ENCODE measurements around the gene SUPT5H.

Gene SUPT5H

GRCh38 chr19:39415111-39416046 is 30.0 kb upstream of the SUPT5H start:
- TF ChIP-seq CSDC2 (CRISPR knock-in tag; IDR thresholded peaks at IDR 0.05): no peak
- TF ChIP-seq ZC3H10 (CRISPR knock-in tag; IDR thresholded peaks at IDR 0.05): no peak
- no peak for TF ChIP-seq PATZ1 (CRISPR knock-in tag; IDR thresholded peaks at IDR 0.05; ENCODE audit: borderline replicate concordance)
- TF ChIP-seq ISL1 (CRISPR knock-in tag; IDR thresholded peaks at IDR 0.05): no peak
- TF ChIP-seq TCF4 (CRISPR knock-in tag; IDR thresholded peaks at IDR 0.05; ENCODE audit: borderline replicate concordance): no peak
- TF ChIP-seq ZFP3 (CRISPR knock-in tag; IDR thresholded peaks at IDR 0.05): no peak
- no peak for TF ChIP-seq GLIS3 (CRISPR knock-in tag; IDR thresholded peaks at IDR 0.05)
- TF ChIP-seq CREB5 (CRISPR knock-in tag; IDR thresholded peaks at IDR 0.05; ENCODE audit: low read depth): no peak
- TF ChIP-seq OSR1 (CRISPR knock-in tag; IDR thresholded peaks at IDR 0.05): no peak
- no peak for ATAC-seq

GRCh38 chr19:39416152-39417120 is 28.9 kb upstream of the SUPT5H start:
- TF ChIP-seq ARNTL (CRISPR knock-in tag; IDR thresholded peaks at IDR 0.05; ENCODE audit: borderline replicate concordance, low read depth) (no peak), ESRRG (CRISPR knock-in tag; IDR thresholded peaks at IDR 0.05) (no peak), TSHZ2 (CRISPR knock-in tag; IDR thresholded peaks at IDR 0.05) (no peak), ISL1 (CRISPR knock-in tag; IDR thresholded peaks at IDR 0.05) (no peak), PATZ1 (CRISPR knock-in tag; IDR thresholded peaks at IDR 0.05; ENCODE audit: borderline replicate concordance) (no peak), CSRNP3 (CRISPR knock-in tag; IDR thresholded peaks at IDR 0.05) (no peak), ZFP30 (CRISPR knock-in tag; IDR thresholded peaks at IDR 0.05) (no peak), TOX (CRISPR knock-in tag; IDR thresholded peaks at IDR 0.05; ENCODE audit: borderline replicate concordance) (no peak), OSR1 (CRISPR knock-in tag; IDR thresholded peaks at IDR 0.05) (no peak)
- no peak for ATAC-seq

- TF ChIP-seq ZFP30 (CRISPR knock-in tag; IDR thresholded peaks at IDR 0.05) (no peak), ZNF8 (CRISPR knock-in tag; IDR thresholded peaks at IDR 0.05) (no peak), GLIS3 (CRISPR knock-in tag; IDR thresholded peaks at IDR 0.05) (no peak), TCF4 (CRISPR knock-in tag; IDR thresholded peaks at IDR 0.05; ENCODE audit: borderline replicate concordance) (no peak), ZFP3 (CRISPR knock-in tag; IDR thresholded peaks at IDR 0.05) (no peak), SNAI2 (CRISPR knock-in tag; IDR thresholded peaks at IDR 0.05) (no peak), PPARA (CRISPR knock-in tag; IDR thresholded peaks at IDR 0.05; ENCODE audit: borderline replicate concordance) (no peak), TOX (CRISPR knock-in tag; IDR thresholded peaks at IDR 0.05; ENCODE audit: borderline replicate concordance) (no peak), ESRRG (CRISPR knock-in tag; IDR thresholded peaks at IDR 0.05) (no peak), ISL1 (CRISPR knock-in tag; IDR thresholded peaks at IDR 0.05) (no peak)
- ATAC-seq: no peak
These were observed 27.8 kb upstream of the SUPT5H start for GRCh38 chr19:39417463-39418181.
